GM19328 (cell line): Measurements from ENCODE around the gene NR2F1-AS1.

Source experiments
- ATAC-seq: cut with Tn5 transposase; IDR thresholded peaks from one replicate; pipeline ENCODE4 v1.9.1; 2021; ENCODE audit warnings: mild to moderate bottlenecking, moderate library complexity; ENCODE audit not compliant: unreplicated experiment

The NR2F1-AS1 gene

DNA sequence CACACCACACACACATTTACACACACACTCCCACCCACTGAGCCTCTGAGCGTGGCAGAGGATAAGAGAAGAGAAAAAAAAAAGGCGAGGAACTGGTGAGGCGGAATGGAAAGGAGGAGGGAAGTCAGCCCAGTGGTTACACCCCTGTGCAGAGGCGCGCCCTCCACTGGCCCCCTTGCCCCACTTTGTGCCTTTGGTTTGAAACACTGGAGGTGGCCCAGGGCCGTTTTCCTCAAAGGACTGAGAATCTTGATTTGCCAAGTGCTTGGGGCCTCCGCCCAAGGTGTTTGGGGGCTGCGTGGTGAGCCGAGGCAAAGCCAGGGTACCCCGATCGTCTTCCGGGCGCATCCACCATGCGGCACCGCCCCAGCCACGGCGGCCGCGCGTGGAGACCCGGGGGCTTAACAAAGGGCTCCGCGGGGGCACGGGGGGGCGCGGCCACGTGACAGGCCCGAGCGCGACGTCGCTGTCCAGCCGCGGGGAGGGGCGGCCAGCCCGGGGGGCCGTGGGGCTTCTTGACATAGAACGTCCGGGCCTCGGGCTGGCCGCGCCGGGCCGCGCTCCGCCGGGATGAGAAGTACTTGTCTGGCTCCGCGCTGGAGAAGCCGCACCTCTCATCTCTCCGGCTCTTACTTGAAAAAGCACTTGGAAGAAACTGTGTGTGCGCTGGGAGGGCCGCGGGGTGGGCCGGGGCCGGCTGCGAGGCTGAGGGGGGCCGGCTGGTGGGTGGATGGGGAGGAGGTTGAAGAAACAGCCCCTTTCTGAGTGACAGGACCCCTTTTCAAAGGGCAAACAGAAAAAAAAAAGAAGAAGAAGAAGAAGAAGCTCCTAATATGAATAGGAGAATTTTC lies 23.0 kb upstream of the NR2F1-AS1 start:
- no peak for ATAC-seq

GRCh38 chr5:93603078-93603792 lies 22.2 kb upstream of the NR2F1-AS1 start:
- ATAC-seq: no peak

GRCh38 chr5:93602241-93603077 lies 21.4 kb upstream of the NR2F1-AS1 start:
- no peak for ATAC-seq

- ATAC-seq: no peak
These were observed 20.8 kb upstream of the NR2F1-AS1 start for GRCh38 chr5:93601802-93602155.

DNA sequence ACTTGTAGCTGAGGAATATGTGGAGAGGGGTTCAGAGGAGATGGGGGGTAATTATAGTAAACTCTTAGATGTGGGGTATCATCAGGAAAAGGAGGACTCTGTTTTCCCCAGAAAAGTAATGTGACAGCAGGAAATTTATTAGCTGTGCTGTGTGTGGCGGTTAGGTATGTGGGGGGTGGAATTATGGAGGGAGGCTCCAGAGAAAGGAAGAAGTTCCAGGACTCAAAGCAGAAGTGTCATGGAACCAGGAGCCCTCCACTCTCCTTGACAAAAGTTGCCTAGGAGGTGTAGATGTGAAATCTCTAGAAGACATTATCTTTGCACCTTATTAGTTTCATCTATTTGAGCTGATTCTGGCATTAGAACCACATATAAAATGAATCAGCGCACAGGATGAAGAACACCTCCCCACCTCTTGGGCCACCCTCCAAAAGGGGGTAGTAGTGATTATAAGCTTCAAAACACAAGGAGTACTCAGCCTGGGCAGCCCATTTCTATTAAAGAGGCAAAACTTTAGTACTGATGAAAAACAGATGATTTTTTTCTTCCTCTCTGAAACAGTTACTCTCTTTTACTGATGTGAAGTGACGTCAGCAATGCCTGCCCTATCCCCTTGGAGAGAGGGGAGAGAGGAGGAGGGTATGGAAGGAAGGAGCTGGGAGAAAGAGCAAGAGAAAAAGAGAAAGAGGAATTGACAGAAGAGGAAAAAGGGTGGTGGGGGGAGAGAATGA lies 20.2 kb upstream of the NR2F1-AS1 start:
- no peak for ATAC-seq

- ATAC-seq: no peak
These were observed 19.5 kb upstream of the NR2F1-AS1 start for GRCh38 chr5:93600409-93601070.

GRCh38 chr5:93599399-93600120 lies 18.5 kb upstream of the NR2F1-AS1 start:
- ATAC-seq: no peak

- ATAC-seq: no peak
These were observed 18.0 kb upstream of the NR2F1-AS1 start for GRCh38 chr5:93599001-93599379.

DNA sequence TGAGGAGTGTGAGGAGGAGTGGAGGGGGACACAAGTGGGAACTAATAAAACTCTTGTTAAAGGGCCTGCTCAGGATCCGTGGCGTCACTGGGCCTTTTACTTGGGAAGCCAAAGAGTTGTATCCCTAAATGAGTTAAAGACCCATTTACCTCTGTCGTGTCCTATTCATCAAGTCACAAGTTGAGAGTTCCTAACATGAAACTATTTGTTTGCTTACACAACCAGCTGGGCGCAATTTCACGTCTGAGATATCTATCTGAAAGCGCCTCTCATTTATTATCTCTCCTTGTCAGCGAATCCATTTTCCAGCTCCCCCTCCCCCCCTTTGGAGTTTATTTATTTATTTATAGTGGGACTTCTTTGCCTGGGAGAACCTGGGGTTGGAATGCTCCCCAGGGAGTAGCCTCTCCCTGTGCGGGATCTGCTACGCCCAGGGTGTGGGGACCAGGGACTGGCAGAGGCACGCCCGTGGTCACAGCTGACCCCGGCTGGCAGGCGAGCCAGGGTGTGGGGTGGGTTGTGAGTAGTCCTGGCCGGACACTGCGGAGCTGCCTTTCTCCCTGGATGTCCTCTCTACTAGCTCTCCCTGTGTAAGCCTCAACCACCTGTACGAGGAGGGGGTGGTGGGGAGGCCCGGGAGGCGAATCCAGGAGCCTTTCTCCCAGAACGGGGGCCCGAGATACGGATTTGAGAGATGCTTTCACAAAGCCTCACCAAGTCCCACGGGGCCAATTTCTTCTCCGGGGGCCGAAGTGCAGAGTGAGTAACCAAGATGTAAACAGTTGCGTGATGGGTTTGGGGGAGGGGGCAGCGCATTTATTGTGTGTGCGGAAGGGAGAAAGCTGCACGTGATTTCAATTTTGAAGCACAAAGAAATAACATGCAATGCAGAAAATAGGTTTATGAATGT lies 17.3 kb upstream of the NR2F1-AS1 start:
- ATAC-seq: no peak

- ATAC-seq: no peak
These were observed 15.9 kb upstream of the NR2F1-AS1 start for GRCh38 chr5:93596676-93597490.

DNA sequence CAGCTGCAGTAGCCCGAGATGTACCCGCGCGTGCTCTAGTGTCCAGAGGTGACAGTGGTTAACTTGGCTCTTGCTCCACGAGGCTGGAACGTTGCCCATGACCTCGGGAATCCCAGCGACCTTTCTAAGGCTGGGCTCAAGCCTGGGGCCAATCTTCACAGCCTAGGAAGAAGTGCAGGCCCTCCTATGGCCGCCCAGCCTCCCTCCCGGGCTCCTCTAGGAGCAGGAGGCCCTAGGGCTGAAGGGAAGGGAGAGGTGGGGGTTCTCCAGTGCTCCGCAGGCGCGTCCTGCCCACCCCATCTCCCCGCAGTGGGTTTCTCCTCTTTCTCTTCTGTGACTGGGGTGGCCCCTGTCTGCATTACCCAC lies 15.3 kb upstream of the NR2F1-AS1 start:
- no peak for ATAC-seq

DNA sequence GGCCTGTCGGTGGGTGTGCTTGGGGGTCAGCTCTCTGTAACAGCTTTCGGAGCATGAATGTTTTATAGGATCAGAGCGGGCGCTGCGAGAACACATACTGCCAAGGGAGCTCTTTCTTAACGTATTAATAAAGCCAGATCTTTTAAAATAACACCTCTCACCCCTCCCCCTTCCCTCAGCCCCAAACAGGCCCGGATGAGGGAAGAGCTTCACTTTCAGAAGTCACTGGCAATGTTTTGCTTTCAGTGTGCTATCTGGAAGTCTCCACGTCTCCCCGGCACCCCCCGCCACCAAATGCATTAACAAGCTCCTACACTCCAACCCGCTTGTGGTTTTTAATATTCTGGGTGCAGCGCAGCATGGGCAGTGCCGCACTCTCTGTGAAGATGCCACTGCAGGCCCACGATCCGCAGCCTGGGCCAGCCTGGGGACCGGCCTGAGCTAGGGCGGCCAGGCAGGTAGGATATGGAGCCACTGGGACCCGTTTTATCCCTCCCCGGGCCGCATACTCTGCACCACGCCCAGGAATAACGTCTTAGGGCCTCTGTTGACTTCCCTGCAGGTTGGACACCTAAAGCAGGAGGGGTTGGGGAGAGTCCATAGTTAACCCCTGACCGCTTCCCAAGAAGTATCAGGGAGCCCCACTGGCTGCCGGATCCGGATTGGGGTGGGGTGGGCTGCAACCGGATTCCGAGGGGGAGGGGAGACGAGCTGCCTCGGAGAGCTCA lies 14.6 kb upstream of the NR2F1-AS1 start:
- ATAC-seq: no peak

DNA sequence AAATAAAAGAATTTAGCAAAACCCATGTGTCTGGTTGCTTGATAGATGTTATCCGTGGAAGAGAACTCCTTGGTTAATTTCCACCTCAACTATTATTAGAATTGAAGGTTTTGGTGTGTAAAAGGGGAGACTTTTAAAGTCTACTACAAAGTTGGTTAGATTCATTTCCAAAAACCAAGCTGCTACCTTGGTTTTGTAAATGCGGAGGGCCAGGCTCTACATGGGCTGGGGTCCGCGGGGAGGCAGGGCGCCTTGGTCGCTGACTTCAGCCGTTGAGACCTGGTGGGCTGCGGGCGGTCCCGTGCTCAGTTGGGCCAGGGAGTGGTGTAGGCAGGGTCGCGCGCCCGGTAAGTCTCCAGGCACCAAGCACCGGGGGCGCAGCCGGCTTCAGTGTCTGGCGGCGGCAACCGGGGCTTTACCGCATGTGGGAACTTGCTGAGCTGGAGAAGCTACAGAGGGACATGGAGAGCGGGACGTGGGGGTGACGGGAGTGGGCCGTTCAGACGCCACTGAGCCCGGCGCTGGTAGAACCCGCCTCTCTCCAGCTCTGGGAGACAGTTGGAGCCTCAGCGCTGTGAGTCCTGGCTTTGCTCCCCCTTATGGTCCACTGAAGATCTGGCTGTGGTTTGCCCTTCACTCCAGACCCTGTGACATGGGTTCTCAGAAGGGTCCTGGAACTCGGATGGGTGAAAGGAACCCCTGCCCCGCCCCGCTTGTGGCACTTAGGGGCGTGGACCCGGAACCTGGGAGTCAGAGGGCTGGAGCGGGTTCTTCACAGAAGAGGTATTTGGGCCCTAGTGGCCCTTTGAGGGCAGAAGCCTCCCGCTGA lies 13.8 kb upstream of the NR2F1-AS1 start:
- no peak for ATAC-seq

DNA sequence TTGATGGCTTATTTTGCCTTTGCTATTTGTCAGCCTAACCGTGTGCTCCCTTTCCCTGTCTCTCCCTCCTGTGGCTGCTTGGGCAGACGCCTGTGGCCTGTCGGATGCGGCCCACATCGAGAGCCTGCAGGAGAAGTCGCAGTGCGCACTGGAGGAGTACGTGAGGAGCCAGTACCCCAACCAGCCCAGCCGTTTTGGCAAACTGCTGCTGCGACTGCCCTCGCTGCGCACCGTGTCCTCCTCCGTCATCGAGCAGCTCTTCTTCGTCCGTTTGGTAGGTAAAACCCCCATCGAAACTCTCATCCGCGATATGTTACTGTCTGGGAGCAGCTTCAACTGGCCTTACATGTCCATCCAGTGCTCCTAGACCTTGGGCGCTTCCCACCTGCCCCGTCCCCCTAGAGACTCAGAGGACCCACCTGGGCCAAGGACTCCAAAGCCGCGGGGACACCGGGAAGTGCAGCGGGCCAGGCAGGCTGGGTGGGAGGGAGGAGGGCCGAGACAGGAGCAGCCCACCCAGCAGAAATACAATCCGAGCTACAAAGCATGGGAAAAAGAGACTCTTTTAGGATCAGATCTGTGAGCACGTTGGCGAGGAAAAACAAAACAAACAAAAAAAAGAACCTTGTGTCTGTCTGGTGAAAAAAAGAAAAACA lies 12.6 kb upstream of the NR2F1-AS1 start:
- ATAC-seq: no peak

DNA sequence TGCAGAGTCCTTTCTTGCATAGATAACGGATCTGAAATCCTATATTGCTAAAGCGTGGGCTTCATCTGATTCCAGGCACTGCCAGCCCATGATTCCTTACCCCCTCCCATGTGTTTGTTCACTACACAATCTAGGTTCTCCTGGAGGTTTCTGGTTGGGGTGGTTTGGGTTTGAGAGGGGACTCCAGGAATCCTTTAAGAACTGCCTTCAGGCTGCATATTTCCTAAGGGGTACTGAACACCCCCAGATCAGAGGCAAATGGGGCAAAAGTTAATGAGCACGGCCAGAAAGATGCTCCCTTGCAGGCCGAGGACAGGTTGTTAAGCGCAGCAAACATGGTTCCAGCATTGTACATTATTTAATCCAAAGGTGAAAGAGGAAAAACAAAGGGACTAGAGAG lies 11.9 kb upstream of the NR2F1-AS1 start:
- ATAC-seq: no peak
